BLaER1 (cell line): ENCODE results near the gene OR2B2.

ENCODE experiments used
- H3K27ac ChIP-seq: shearing (Covaris generic); formaldehyde crosslinking; 2 replicates; pipeline ENCODE4 v1.8.1; 2022
- H3K27me3 ChIP-seq: shearing (Covaris generic); formaldehyde crosslinking; 2 replicates; pipeline ENCODE4 v1.8.1; 2022
- H3K36me3 ChIP-seq: shearing (Covaris generic); formaldehyde crosslinking; 2 replicates; pipeline ENCODE4 v1.8.1; 2022
- H3K4me1 ChIP-seq: shearing (Covaris generic); formaldehyde crosslinking; 2 replicates; pipeline ENCODE4 v1.8.1; 2022
- H3K4me2 ChIP-seq: shearing (Covaris generic); formaldehyde crosslinking; 2 replicates; pipeline ENCODE4 v1.8.1; 2022
- H3K4me3 ChIP-seq: shearing (Covaris generic); formaldehyde crosslinking; 2 replicates; pipeline ENCODE4 v1.8.1; 2022
- H3K9ac ChIP-seq: shearing (Covaris generic); formaldehyde crosslinking; 2 replicates; pipeline ENCODE4 v1.8.1; 2022
- H3K9me3 ChIP-seq: shearing (Covaris generic); formaldehyde crosslinking; 2 replicates; pipeline ENCODE4 v1.8.1; 2022
- H4K20me1 ChIP-seq: shearing (Covaris generic); formaldehyde crosslinking; 2 replicates; pipeline ENCODE4 v1.8.1; 2022
- Cebpa-rat ChIP-seq: shearing (Covaris generic); IDR thresholded peaks from 2 replicates; pipeline ENCODE4 v1.8.1; 2022

The OR2B2 gene

DNA sequence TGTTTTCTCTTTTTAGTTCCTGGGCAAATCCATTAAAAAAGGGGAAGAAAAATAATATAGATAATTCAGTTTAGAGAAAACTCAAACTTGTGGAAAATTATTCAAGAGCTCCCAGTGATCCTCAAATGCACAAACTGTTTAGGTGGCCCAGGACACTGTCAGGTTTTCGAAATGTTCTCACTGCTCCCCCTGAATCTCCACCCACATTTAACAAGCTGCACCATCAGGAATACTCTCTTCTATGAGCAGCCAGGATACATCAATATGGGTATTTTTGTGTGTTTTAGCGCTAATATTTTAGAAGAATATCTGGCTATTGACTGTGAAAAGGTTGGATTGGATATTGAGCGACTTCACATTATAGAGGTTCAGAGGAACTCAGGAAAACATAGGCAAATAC, 43.9 kb downstream of the OR2B2 start:
- peaks cover 5% of the 10 kb centered on the region; the same call in 1 of the 2 replicates for H3K9me3 ChIP-seq
- H3K4me2 ChIP-seq = peak overlapping the region; percentile 95
- H3K9ac ChIP-seq = peak overlapping the region; percentile 93
- TF ChIP-seq Cebpa-rat = no peak
- H3K4me1 ChIP-seq = peaks cover 64% of the 10 kb centered on the region
- H3K27me3 ChIP-seq = no peaks in the 10 kb centered on the region
- H4K20me1 ChIP-seq = peaks cover 6% of the 10 kb centered on the region; the same call in 1 of the 2 replicates
- no peak overlapping the region for H3K4me3 ChIP-seq
- H3K36me3 ChIP-seq = no peaks in the 10 kb centered on the region
- peak overlapping the region; percentile 92 for H3K27ac ChIP-seq

DNA sequence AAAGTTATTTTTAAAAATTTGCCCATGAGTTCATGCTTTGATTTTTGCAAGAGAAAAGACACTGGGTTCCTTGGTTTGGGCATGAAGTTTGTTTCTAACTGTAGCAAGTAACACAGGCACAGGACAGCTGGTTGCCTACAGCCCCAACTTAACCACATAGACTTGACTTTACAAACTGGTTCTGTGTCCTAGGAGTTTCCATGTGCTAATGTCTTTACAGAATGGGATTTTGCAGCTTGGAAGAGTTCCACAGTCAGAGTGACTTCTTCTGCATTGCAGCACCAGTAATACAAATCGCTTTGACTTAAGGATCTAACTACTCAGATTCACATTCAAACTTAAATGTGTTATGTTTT, 44.3 kb downstream of the OR2B2 start:
- H3K27ac ChIP-seq = peak overlapping the region; percentile 92
- no peaks in the 10 kb centered on the region for H3K36me3 ChIP-seq
- peaks cover 5% of the 10 kb centered on the region; the same call in 1 of the 2 replicates for H3K9me3 ChIP-seq
- H3K27me3 ChIP-seq = no peaks in the 10 kb centered on the region
- peak overlapping the region; percentile 95 for H3K4me2 ChIP-seq
- peaks cover 61% of the 10 kb centered on the region for H3K4me1 ChIP-seq
- H3K9ac ChIP-seq = peak overlapping the region; percentile 93
- no peak for TF ChIP-seq Cebpa-rat
- H3K4me3 ChIP-seq = peak overlapping the region; percentile 75
- peaks cover 6% of the 10 kb centered on the region; the same call in 1 of the 2 replicates for H4K20me1 ChIP-seq

GRCh38 chr6:27867051-27867944, 44.9 kb downstream of the OR2B2 start:
- Histone ChIP-seq H3K4me1 (peaks cover 59% of the 10 kb centered on the region), H3K36me3 (no peaks in the 10 kb centered on the region), H4K20me1 (peaks cover 6% of the 10 kb centered on the region; the same call in 1 of the 2 replicates), H3K9ac (peak overlapping the region; percentile 93), H3K27me3 (no peaks in the 10 kb centered on the region), H3K9me3 (peaks cover 5% of the 10 kb centered on the region; the same call in 1 of the 2 replicates), H3K4me3 (peak overlapping the region; percentile 75), H3K4me2 (peak overlapping the region; percentile 95), H3K27ac (peak overlapping the region; percentile 92)
- no peak for TF ChIP-seq Cebpa-rat

GRCh38 chr6:27866357-27867050, 45.7 kb downstream of the OR2B2 start:
- Histone ChIP-seq H3K27ac (peak overlapping the region; percentile 92), H3K9ac (peak overlapping the region; percentile 93), H3K4me3 (peak overlapping the region; percentile 75), H3K4me2 (peak overlapping the region; percentile 95), H3K27me3 (no peaks in the 10 kb centered on the region), H3K36me3 (no peaks in the 10 kb centered on the region), H3K4me1 (peaks cover 56% of the 10 kb centered on the region), H4K20me1 (peaks cover 6% of the 10 kb centered on the region; the same call in 1 of the 2 replicates), H3K9me3 (peaks cover 5% of the 10 kb centered on the region; the same call in 1 of the 2 replicates)
- TF ChIP-seq Cebpa-rat = no peak

DNA sequence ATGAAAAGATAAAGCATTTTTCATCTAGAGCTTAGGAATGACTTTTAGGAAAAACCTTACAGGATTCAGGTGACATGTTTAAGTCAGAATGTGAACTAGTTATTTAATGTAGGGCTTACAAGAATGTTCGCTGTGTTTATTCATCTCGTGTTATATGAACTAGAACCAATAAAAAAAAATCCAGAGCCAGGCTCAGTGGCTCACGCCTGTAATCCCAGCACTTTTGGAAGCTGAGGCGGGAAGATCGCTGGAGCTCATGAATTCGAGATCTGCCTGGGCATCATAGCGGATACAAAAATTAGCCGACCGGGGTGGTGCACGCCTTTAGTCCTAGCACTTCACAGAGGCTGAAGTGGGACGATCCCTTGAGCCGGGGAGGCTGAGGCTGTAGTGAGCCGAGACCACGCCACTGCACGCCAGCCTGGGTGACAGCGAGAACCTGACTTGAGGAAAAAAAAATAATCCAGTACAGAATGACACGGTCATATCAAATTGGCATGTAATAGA, 46.3 kb downstream of the OR2B2 start:
- Histone ChIP-seq H3K27ac (peak overlapping the region; percentile 92), H3K4me3 (peak overlapping the region; percentile 75), H4K20me1 (peaks cover 6% of the 10 kb centered on the region; the same call in 1 of the 2 replicates), H3K4me2 (peak overlapping the region; percentile 95), H3K9me3 (peaks cover 5% of the 10 kb centered on the region; the same call in 1 of the 2 replicates), H3K9ac (peak overlapping the region; percentile 93), H3K36me3 (no peaks in the 10 kb centered on the region), H3K4me1 (peaks cover 50% of the 10 kb centered on the region), H3K27me3 (no peaks in the 10 kb centered on the region)
- no peak for TF ChIP-seq Cebpa-rat

- Histone ChIP-seq H3K4me2 (peak overlapping the region; percentile 95), H3K27me3 (no peaks in the 10 kb centered on the region), H3K27ac (peak overlapping the region; percentile 92), H3K4me1 (peaks cover 43% of the 10 kb centered on the region), H3K4me3 (peak overlapping the region; percentile 75), H3K9me3 (peaks cover 5% of the 10 kb centered on the region; the same call in 1 of the 2 replicates), H3K36me3 (no peaks in the 10 kb centered on the region), H4K20me1 (peaks cover 6% of the 10 kb centered on the region; the same call in 1 of the 2 replicates), H3K9ac (peak overlapping the region; percentile 93)
- no peak for TF ChIP-seq Cebpa-rat
Observed at GRCh38 chr6:27864906-27865849, 47.0 kb downstream of the OR2B2 start.

DNA sequence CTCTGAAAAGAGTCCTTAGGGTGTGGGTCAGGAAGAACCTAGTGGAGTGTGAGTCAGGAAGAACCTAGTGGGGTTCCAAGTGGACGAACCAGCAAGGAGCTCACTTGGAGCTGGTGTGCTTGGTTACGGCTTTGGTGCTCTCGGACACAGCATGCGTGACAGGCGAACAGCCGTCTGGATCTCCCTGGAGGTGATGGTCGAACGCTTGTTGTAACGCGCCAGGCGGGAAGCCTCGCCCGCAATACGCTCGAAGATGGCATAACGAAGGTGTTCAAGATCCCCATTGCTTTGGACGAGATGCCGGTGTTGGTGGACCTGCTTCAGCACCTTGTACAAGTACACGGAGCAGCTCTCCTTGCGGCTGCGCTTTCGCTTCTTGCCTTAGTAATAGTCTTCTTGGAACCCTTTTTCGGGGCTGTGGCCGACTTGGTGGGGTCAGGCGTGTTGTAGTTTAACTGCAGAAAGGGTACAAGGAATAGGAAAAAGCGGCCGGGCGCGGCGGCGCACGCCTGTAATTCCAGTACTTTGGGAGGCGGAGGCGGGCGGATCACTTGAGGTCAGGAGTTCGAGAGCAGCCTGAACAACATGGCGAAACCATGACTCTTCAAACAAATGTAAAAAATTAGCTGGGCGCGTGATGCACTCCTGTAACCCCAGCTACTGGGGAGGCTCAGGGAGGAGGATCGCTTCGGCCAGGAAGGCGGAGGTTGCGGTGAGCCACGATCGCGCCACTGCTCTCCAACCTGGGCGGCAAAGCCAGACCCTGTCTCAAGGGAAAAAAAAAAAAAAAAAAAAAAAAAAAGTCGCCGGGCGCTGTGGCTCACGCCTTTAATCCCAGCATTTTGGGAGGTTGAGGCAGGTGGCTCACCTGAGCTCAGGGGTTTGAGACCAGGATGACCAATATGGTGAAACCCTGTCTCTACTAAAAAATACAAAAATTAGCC, 48.0 kb downstream of the OR2B2 start:
- Histone ChIP-seq H3K4me3 (peak overlapping the region; percentile 75), H3K4me2 (peak overlapping the region; percentile 78)
- TF ChIP-seq Cebpa-rat = no peak

DNA sequence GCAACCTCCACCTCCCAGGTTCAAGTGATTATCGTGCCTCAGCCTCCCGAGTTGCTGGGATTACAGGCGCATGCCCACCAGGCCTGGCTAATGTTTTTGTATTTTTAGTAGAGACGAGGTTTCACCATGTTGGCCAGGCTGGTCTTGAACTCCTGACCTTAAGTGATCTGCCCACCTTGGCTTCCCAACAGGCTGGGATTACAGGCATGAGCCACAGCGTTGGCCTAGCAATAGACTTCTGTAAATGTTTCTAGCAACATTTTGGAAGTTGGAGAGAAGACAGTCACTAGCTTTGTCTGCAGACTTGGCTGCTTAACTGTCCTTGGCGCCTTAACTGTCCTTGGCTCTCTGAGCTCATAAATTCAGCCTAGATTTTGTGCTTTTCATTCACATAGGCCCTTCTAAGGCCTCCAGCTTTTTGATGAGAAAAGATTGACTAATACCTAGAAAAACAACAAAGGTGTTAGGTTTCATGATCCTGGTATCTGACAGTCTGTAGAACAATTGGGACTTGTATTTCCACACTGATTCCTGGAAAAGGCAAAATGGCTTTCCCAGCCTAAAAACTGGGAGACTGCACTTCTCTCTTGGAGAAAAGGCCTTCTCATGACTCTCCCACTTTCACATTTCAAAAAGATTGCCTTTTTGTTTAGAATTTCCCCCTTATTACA, 49.7 kb downstream of the OR2B2 start:
- H3K4me2 ChIP-seq = no peak overlapping the region
- peaks cover 6% of the 10 kb centered on the region; the same call in 1 of the 2 replicates for H4K20me1 ChIP-seq
- H3K4me3 ChIP-seq = no peak overlapping the region
- H3K9ac ChIP-seq = no peak overlapping the region
- peaks cover 5% of the 10 kb centered on the region; the same call in 1 of the 2 replicates for H3K9me3 ChIP-seq
- no peak overlapping the region for H3K27ac ChIP-seq
- no peaks in the 10 kb centered on the region for H3K36me3 ChIP-seq
- no peaks in the 10 kb centered on the region for H3K27me3 ChIP-seq
- TF ChIP-seq Cebpa-rat = no peak
- H3K4me1 ChIP-seq = peaks cover 17% of the 10 kb centered on the region

More for the DNA sequence above, 48.0 kb downstream of the OR2B2 start:
- Histone ChIP-seq H3K9me3 (peaks cover 5% of the 10 kb centered on the region; the same call in 1 of the 2 replicates), H4K20me1 (peaks cover 6% of the 10 kb centered on the region; the same call in 1 of the 2 replicates), H3K36me3 (no peaks in the 10 kb centered on the region), H3K9ac (peak overlapping the region; percentile 93), H3K27ac (peak overlapping the region; percentile 92), H3K27me3 (no peaks in the 10 kb centered on the region), H3K4me1 (peaks cover 34% of the 10 kb centered on the region)
